GM18909 (cell line): ENCODE measurements around the gene IRF2.

ENCODE experiments used
- ATAC-seq: cut with Tn5 transposase; IDR thresholded peaks from one replicate; pipeline ENCODE4 v1.9.1; 2021; ENCODE audit warnings: mild to moderate bottlenecking; ENCODE audit not compliant: unreplicated experiment, poor library complexity

Gene IRF2

GRCh38 chr4:184474263-184475095 is at the start of gene IRF2:
Gene IRF2, minus strand, starts transcription at chr4:184474550. Its CDS starts 45,486 bp downstream, at chr4:184429064.
- ATAC-seq, result peak; percentile 64

DNA sequence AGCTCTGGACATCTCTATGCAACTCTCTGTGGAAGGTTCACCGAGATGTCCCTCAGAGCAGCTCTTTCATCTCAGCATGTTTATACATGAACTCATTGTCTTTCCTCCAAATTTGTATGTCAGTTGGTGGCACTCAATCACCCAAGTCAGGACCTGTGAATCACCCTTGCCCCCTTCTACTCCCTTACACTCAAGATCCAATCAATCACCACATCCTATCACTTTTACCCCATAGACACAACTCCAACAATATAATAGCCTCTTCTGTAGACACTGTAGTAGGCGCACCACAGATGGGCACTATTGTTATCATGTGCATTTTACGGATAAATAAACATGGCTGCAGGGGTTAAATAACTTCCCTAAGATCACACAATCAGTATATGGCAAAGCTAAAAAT is 41.3 kb upstream of the IRF2 start:
- ATAC-seq, result no peak

DNA sequence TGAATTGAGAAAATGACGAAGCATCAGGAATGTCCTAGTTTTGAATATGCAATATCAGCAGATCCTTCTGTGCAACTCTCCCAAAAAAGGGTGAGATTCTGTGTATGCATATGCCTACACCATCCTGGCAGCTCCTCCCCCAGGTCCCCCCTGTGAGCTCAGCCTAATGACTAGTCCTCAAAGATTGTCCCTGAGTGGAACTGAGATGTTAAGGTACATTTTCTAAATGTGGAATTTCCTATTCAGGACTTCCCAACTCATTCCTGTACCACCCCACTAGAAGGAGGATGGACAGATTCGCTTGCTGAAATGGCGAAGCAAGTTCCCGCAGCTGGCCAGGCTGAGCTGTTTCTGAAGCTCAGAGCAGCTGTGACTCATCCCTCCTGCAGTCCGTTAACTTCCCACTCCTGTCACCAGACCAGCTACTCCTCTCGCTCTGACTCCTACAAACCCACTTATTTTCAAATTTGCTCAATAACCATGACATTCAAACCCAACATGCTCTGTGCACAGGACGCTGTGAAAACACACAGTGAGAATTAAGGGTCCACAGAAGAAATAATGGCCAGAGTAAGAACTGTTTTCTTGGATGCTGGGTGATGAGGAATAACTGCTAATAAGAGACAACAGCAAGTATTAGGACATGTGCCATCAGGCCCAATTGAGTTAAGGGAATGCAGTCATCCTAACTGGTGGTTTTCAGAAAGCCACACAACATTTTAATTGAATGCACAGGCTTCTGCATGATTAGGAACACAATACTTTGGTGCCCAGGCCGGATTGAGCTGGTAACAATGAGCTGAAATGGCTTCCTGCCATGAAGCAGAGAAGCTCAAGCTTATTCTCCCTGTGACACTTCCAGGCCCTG is 40.0 kb upstream of the IRF2 start:
- ATAC-seq, result peak; percentile 98

- ATAC-seq, result peak; percentile 23
Measured at GRCh38 chr4:184513802-184514120, 39.4 kb upstream of the IRF2 start.

- no peak for ATAC-seq
Measured at GRCh38 chr4:184511156-184511555, 36.8 kb upstream of the IRF2 start.

DNA sequence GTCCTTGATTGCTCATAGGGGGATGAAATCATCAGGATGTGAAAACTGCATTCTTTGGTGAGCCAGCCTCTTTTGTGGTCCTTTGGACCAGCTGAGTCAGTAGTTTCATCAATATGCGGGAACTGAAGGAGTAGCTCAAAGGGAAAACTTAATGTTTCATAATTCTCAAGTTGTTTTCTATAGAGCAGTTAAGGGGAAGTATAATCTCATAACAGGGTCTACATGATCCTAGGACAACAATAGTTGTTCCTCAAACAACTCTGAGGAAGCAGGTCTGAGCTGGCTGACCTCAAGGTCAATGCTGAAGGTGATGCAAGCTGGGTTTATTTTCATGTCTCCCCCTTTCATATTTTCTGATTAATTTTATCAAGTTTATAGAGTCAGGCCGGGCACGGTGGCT is 36.1 kb upstream of the IRF2 start:
- ATAC-seq, result no peak

GRCh38 chr4:184506527-184507121 is 32.3 kb upstream of the IRF2 start:
- ATAC-seq, result peak; percentile 99

DNA sequence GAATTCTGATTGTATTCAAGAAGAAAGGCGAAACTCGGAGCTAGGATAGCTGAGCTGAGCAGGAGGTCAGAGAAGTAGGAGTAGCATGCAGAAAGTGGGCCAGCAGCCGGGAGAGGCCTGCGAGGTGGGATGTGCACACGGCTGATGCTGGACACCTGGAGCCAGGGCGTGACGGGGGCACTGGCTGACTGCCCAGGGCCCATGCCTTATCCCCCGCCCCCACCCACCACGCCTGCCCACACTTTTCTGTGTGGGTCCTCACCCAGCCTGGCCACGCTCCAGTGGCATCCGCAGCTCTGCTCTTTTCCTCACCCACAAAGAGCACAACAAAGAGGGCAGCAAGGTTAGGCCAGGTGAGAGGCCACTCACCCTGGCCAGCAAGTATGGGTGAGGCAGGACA is 30.0 kb upstream of the IRF2 start:
- no peak for ATAC-seq

GRCh38 chr4:184503869-184504300 is 29.5 kb upstream of the IRF2 start:
- no peak for ATAC-seq

DNA sequence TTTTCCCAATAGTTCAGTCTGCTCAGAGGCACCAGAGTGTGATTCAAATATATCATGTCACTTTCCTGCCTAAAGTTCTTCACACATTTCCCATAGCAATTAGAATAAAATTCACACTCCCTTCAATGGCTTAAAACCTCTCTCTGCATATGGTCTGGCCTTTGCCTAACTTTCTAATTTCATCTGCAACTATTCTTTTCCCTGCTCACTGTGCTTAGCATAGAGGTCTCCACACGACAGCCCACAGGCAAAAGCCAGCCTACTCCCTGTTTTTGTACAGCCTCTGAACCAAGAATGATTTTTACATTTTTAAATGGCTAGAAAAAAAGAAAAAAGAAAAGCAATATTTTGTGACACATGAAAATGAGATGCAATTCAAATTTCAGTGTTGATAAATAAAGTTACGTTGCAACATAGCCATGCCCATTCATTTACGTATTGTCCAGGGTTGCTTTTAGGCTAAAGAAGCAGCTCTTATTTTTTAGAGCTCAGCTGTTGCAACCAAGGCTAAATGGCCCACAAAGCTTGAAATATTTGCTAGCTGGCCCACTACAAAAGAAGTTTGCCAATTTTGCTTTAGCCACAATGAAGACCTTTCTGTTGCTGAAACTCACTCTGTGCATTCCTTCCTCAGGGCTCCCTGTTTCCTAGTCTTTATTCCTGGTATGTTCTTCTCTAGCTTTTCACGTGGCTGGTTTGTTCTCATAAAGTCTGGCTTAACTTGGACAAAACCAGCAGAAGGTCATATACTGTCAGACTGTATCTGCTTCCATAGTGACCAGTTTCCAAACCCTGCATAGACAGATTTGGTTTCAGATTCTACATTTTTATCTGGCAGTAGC is 26.6 kb upstream of the IRF2 start:
- no peak for ATAC-seq

- ATAC-seq, result no peak
Measured at GRCh38 chr4:184499996-184500395, 25.6 kb upstream of the IRF2 start.

DNA sequence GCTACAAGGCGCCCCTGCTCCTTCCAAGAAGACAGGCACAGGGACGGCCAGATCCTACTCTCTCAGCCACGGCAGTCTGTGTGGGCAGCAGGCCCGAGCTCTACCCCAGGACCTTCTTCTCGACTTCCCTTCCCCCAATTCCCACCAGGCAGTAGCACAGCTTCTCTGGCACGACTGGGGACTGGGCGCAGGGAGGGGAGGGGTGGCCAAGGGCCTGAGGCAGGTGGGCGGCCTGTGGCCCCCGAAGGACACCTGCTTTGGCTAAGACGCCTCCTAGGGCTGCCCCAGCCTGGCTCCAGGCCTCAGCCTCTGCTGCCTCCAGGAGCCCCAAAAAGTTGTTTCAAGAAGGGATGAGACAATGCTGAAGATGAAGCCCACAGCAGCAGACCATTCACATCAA is 24.2 kb upstream of the IRF2 start:
- no peak for ATAC-seq

DNA sequence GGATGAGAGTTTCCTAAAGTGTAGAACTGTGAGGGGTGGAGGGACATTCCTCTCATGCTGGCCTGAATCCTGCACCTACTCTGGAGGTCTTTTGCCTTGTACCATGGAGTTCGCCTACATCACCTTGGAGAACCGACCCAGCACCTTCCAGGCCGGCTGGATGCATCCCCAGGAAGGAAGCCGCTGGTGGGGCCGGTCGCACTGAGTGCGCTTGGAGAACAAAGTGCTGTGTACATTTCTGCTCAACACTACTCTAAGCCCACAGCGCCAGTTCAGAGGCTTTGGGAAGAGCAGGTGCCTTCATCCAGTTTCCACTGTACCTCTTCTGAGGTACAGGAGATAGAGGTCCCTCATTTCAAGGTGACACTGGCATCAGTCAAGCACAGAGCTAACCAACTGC is 15.4 kb upstream of the IRF2 start:
- ATAC-seq, result no peak

DNA sequence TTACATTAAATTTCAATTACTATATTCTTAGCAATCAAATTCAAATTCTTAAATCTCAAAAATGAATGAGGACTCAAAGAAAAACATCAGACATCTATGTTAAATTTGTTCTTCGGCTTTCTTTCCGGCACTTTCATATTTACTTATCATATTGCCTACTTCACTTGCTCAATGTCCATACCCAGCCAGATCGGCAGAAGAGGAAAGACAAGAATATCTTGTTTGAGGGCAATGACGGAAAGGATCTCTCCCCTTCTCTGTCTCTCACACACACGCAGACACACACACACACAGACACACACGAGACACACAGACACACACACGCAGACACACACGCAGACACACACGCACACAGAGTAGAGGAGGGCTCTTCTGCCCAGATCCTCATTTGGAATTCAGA is 13.2 kb upstream of the IRF2 start:
- ATAC-seq, result no peak

GRCh38 chr4:184485279-184485678 is 10.9 kb upstream of the IRF2 start:
- no peak for ATAC-seq

DNA sequence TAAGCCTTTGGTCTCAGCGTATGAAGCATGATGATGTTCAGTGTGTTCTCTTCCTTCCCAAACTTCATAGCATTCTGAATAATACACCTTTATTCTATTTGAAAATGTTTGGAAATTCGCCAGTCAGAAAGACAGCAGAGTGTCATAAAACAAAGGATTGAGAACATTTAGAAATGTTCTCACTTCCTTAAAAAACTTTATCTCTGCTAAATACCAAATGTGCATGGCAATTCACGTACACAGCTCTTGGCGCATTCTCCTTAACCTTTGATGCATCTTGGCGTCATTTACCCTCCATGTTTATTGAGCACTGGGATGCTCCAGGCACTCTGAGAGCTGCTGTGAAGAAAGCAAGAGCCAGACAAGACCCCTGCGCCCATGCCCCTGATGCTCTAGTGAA is 7.2 kb upstream of the IRF2 start:
- ATAC-seq, result no peak

DNA sequence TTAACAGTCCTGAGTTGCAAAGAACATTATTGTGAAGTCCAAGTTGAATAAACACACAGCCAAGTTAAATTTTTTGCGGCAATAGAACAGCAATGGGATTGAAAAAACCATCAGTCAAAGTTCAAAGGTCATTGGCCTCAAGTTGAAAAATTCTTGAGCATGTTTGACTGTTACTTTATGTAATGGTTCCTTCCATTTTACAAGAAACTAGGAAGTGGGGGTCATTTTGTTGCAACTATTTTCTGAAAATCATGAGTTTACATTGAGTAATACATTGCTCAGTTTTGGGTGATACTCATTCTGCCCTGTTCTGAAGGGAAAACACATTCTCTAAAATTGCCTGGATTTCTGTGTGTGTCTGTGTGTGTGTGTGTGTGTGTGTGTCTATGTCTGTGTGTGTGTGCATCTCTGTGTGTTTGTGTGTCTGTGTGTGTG is 5.2 kb upstream of the IRF2 start:
- no peak for ATAC-seq

DNA sequence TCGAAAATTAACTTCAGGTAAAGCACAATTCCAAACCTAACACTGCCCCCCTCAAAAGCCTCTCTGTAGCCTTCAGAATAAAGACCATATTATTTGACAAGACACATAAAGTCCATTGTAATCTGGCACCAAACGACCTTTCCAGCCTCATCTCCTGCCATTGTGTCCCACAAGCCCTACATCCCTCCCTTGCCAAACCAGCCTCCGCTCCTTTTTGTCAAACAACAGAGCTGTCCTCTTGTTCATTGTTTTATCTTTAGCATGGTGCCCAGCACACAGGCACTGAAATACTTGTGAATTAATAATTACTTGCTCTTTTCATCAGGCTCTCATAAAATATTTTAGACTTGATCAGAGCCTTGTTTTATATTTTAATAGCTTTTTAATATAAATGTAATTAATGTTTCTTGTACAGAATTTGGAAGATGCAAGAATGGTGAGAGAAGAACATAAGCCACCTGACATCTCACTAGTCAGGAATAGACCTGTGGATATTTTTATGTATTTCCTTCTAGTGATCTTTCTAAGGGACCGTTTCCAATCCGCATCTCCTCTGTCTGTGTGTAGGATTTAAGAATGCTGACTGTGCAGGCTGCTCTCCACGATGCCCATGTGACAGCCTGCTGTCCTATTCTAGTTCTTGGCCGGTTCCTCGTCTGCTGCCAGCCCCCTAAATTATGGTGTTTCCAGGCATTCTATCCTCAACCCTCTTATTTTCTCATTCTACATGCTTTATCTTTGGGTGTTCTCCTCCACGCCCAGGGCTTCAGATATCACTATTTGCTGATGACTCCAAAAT is 3.0 kb upstream of the IRF2 start:
- ATAC-seq, result no peak

DNA sequence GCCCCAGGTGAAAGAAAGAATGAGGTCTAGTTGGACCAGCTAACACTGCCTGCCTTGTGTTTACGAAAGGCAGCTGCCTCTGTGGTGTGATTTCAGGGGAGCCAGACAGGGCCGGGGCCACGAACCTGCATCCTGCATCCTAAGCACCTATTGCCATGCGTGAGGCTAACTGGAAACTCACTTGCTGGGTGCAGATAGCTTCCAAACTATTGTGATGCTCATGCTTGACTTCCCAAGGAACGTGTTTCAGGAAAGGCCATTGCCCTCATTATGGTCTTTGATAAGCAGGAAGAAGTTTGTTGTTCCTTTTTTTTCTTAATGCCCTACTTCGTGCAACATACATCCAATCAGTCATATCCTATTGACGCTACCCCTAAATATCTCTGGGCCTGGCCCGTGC is 2.3 kb upstream of the IRF2 start:
- ATAC-seq, result no peak
